Activated B cell treated with CpG ODN at 0.5 μM for 24 hours (primary cell): ENCODE data around the gene CAPN1. TPM values are rescaled to one million over a fixed set of nuclear protein-coding genes. Genes with fewer than 3 reads are reported as not detected.

Source experiments
- ATAC-seq: fragments of 200-7000 bp; cut with Tn5 transposase; one replicate; pipeline ENCODE4 v1.10.0; 2021; ENCODE audit warnings: low read depth, mild to moderate bottlenecking, moderate library complexity
- CTCF ChIA-PET: fragments of 350-600 bp; sonication (Branson Sonifier 250); formaldehyde crosslinking; loops from one replicate; lab custom pipeline; 2021; ENCODE audit warnings: antibody characterized with exemption; lab: Charles Lee
- POLR2A ChIA-PET: fragments of 350-600 bp; sonication (Branson Sonifier 250); formaldehyde crosslinking; loops from one replicate; lab custom pipeline; 2021; ENCODE audit warnings: antibody characterized with exemption; lab: Charles Lee
- DNase-seq: peaks from one replicate; pipeline ENCODE4 v3.0.0; 2022
- H3K27ac Mint-ChIP-seq: one replicate; pipeline ENCODE4 v1.8.0; 2020; ENCODE audit warnings: mixed read lengths
- H3K27me3 Mint-ChIP-seq: one replicate; pipeline ENCODE4 v1.8.0; 2021; ENCODE audit warnings: mixed read lengths
- H3K36me3 Mint-ChIP-seq: one replicate; pipeline ENCODE4 v1.8.0; 2021; ENCODE audit warnings: low read depth, mixed read lengths
- H3K4me1 Mint-ChIP-seq: one replicate; pipeline ENCODE4 v1.8.0; 2021; ENCODE audit warnings: mixed read lengths
- H3K4me3 Mint-ChIP-seq: one replicate; pipeline ENCODE4 v1.8.0; 2020; ENCODE audit warnings: mild to moderate bottlenecking, mixed read lengths
- H3K9me3 Mint-ChIP-seq: one replicate; pipeline ENCODE4 v1.8.0; 2020; ENCODE audit warnings: mixed read lengths
- intact Hi-C: fragments of 100-400 bp; cut with micrococcal nuclease; formaldehyde crosslinking; loops from one replicate; pipeline ENCODE4 v1.15.1; 2024
- total RNA-seq: library from RNA; stranded (reverse); gene quantifications from 2 replicates; pipeline ENCODE4 v1.2.3, GENCODE V29; 2022
- TF ChIP-seq, protein P1 (sequence below): fragments of 200-600 bp; IDR thresholded peaks from one replicate; pipeline ENCODE4 v1.8.0; 2022; ENCODE audit warnings: antibody characterized with exemption, mild to moderate bottlenecking

CAPN1 gene
- total RNA-seq, 1 donor from 2014 or later: 260 TPM

DNA sequence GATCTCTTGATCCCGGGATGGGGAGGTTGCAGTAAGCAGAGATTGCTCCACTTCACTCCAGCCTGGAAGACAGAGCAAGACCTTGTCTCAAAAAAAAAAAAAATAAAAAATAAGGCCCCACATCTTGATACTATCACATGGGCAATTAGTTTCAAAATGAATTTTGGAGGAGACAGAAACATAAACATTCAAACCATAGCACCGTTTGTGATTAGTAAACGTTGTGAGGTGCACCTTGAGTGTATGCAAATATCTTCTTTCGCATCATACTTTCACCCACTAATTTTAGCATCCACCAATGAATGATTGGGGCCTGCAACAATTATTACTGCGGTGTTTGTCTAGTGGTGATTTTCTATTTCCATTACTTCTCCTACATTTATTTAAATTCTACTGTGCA lies 22.7 kb upstream of the CAPN1 start:
- Mint-ChIP-seq H3K36me3 (no peaks in the 10 kb centered on the region), H3K27ac (no peak overlapping the region), H3K4me3 (no peak overlapping the region), H3K27me3 (no peaks in the 10 kb centered on the region), H3K9me3 (no peaks in the 10 kb centered on the region), H3K4me1 (peaks cover 7% of the 10 kb centered on the region)
- CTCF ChIA-PET: interaction anchor here (0.6 kb wide), 1 partner anchor 218 kb away, joined by 3 read pairs; no protein-coding TSS in a partner anchor
- TF ChIP-seq, protein P1, sequence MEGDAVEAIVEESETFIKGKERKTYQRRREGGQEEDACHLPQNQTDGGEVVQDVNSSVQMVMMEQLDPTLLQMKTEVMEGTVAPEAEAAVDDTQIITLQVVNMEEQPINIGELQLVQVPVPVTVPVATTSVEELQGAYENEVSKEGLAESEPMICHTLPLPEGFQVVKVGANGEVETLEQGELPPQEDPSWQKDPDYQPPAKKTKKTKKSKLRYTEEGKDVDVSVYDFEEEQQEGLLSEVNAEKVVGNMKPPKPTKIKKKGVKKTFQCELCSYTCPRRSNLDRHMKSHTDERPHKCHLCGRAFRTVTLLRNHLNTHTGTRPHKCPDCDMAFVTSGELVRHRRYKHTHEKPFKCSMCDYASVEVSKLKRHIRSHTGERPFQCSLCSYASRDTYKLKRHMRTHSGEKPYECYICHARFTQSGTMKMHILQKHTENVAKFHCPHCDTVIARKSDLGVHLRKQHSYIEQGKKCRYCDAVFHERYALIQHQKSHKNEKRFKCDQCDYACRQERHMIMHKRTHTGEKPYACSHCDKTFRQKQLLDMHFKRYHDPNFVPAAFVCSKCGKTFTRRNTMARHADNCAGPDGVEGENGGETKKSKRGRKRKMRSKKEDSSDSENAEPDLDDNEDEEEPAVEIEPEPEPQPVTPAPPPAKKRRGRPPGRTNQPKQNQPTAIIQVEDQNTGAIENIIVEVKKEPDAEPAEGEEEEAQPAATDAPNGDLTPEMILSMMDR: no peak
- intact Hi-C loops: no loop called here
- ATAC-seq (peak; percentile 34), DNase-seq (no peak)
- POLR2A ChIA-PET: no interaction called here

DNA sequence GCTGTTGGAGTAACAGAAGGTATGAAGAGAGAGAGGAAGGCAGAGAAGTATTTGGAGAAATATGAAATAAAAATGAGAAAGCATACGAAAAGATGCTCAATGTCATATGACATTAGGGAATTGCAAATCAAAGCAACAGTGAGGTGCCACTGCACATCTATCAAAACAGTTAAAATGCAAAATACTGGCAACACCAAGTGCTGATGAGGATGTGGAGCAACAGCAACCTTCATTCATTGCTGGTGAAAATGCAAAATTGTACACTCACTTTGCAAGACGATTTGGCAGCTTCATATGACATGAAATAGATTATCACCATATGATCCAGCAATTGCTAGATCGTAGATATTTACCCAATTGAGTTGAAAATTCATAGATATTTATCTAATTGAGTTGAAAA lies 21.1 kb upstream of the CAPN1 start:
- no peak overlapping the region for H3K27ac Mint-ChIP-seq
- TF ChIP-seq, protein P1: no peak
- H3K4me3 Mint-ChIP-seq: no peak overlapping the region
- intact Hi-C loops: no loop called here
- ChIA-PET POLR2A (no interaction called here), CTCF (no interaction called here)
- H3K27me3 Mint-ChIP-seq: no peaks in the 10 kb centered on the region
- H3K9me3 Mint-ChIP-seq: no peaks in the 10 kb centered on the region
- no peaks in the 10 kb centered on the region for H3K36me3 Mint-ChIP-seq
- ATAC-seq: no peak
- H3K4me1 Mint-ChIP-seq: peaks cover 7% of the 10 kb centered on the region
- DNase-seq: no peak

DNA sequence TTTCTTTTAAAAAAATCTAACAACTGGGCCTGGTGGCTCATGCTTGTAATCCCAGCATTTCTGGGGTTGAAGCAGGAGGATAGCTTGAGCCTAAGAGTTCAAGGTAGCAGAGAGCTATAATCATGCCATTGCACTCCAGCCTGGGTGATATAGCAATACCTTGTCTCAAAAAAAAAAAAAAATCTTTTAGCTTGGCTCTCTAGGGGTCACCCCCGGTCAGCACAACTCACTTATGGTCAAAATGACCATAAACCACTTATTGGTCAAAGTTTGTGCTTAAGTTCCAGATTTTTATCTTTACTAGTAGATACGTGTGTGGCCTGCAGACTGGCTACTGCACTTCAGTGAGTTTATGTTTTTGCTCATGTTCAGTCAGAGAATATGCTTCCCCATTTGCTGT lies 18.0 kb upstream of the CAPN1 start:
- H3K9me3 Mint-ChIP-seq: no peaks in the 10 kb centered on the region
- H3K27ac Mint-ChIP-seq: no peak overlapping the region
- ATAC-seq: no peak
- H3K4me3 Mint-ChIP-seq: no peak overlapping the region
- TF ChIP-seq, protein P1: no peak
- DNase-seq: no peak
- intact Hi-C loops: no loop called here
- no peaks in the 10 kb centered on the region for H3K36me3 Mint-ChIP-seq
- H3K4me1 Mint-ChIP-seq: peaks cover 10% of the 10 kb centered on the region
- ChIA-PET CTCF (no interaction called here), POLR2A (no interaction called here)
- no peaks in the 10 kb centered on the region for H3K27me3 Mint-ChIP-seq

DNA sequence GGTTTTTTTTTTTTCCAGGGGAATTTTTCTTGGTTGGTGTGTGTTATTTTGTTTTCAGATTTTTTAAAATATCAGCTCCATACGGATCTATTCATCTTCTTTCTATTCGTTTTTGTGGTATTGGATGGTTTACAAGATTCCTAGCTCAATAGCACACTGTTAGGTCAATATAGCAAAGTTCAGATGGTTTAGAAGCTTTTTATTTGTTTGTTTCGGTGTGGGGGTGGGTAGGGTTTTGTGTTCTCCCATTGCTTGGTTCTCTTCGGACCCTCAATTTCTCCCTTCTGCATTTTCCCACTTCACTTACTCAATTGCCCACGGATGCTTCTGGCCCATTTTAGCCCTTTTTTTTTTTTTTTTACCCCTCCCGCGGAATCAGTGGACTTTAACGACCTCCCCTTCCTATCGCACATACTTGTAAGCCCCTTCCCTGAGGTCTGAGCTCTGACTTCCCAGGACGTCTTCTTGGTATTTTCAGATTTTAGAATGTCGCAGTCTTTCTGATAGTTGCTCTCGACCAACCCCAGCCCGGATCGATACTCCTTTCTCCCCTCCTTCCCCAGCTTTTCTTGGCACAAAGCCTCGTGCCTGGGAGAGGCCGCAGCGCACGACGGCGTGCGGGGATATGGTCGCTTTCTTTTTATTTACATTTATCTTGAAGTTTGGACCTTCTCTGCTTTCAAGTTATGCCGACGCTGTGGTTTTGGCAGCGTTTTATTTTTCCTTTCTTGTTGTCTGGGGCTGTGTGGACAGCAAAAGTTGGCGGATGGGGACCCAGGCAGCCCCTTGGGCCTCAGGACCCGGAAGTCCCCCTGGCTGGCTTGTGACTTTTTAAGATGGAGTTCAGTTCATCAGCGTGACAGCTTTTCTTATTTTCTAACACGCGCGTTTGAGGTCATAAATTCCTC lies 16.1 kb upstream of the CAPN1 start:
- no peaks in the 10 kb centered on the region for H3K27me3 Mint-ChIP-seq
- H3K4me3 Mint-ChIP-seq: no peak overlapping the region
- ATAC-seq (no peak), DNase-seq (no peak)
- H3K4me1 Mint-ChIP-seq: peaks cover 12% of the 10 kb centered on the region
- no peaks in the 10 kb centered on the region for H3K36me3 Mint-ChIP-seq
- ChIA-PET CTCF (interaction anchor here (1.0 kb wide), 1 partner anchor 13 kb away, joined by 5 read pairs; no protein-coding TSS in a partner anchor), POLR2A (no interaction called here)
- no peak overlapping the region for H3K27ac Mint-ChIP-seq
- intact Hi-C loops: no loop called here
- no peaks in the 10 kb centered on the region for H3K9me3 Mint-ChIP-seq
- TF ChIP-seq, protein P1: no peak

DNA sequence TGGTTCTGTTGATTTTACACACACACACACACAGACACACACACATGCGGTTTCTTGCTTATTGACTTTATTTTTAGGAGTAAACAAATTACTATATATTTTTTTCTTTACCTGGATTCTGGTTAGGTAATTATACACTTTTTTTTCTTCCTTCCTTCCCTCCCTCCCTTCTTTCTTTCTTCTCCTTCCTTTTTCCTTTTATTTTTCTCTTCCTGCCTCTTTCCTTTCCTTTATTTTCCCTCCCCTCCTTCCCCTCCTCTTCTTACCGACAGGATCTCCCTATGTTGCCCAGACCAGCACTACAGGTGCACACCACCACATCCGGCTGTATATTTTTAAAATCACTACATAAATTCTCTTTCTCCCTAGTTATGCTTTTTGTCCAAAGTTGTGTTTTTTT lies 14.8 kb upstream of the CAPN1 start:
- no peak for DNase-seq
- Mint-ChIP-seq H3K4me1 (peaks cover 12% of the 10 kb centered on the region), H3K9me3 (no peaks in the 10 kb centered on the region), H3K27ac (no peak overlapping the region), H3K4me3 (no peak overlapping the region), H3K27me3 (no peaks in the 10 kb centered on the region), H3K36me3 (no peaks in the 10 kb centered on the region)
- CTCF ChIA-PET: no interaction called here
- TF ChIP-seq, protein P1: no peak
- intact Hi-C loops: no loop called here
- POLR2A ChIA-PET: interaction anchor here (4.0 kb wide), 1 partner anchor 32 kb away, joined by 27 read pairs; the partner anchor contains the start of gene SYVN1
- ATAC-seq: no peak
